Duodenal mucosa (tissue), 2 donors: ENCODE results near the gene CR2.
A peak's percentile ranks its signal among the peaks of the same experiment; 100 is the strongest.
"Not testable (repeated sequence)": the region's sequence is repeated elsewhere in the genome, so short reads cannot be mapped to it uniquely, and the experiment has no call there.

Experiments
- H3K27ac ChIP-seq: one replicate; pipeline ENCODE4 v1.7.0; 2013; ENCODE audit warnings: low read depth, low read length
- H3K27me3 ChIP-seq, 2 donors: one replicate each; pipeline ENCODE4 v1.7.0; 2013; ENCODE audit warnings: low read length in 2 of 2, control low read depth in 1 of 2; ENCODE audit not compliant: insufficient read depth in 2 of 2, control insufficient read depth in 1 of 2
- H3K36me3 ChIP-seq, 2 donors: one replicate each; pipeline ENCODE4 v1.7.0; 2013; ENCODE audit warnings: low read length in 2 of 2, control low read depth in 1 of 2; ENCODE audit not compliant: insufficient read depth in 2 of 2, control insufficient read depth in 1 of 2
- H3K4me1 ChIP-seq, 2 donors: one replicate each; pipeline ENCODE4 v1.7.0; 2013; ENCODE audit warnings: low read length in 2 of 2, control low read depth in 1 of 2; ENCODE audit not compliant: insufficient read depth in 2 of 2, control insufficient read depth in 1 of 2
- H3K4me3 ChIP-seq, 2 donors: one replicate each; pipeline ENCODE4 v1.7.0; 2013; ENCODE audit warnings: low read length in 2 of 2, low read depth in 1 of 2
- H3K9ac ChIP-seq, 2 donors: one replicate each; pipeline ENCODE4 v1.7.0; 2013; ENCODE audit warnings: low read length in 2 of 2, low read depth in 1 of 2
- H3K9me3 ChIP-seq, 2 donors: one replicate each; pipeline ENCODE4 v1.7.0; 2013; ENCODE audit warnings: low read length in 2 of 2, control low read depth in 1 of 2; ENCODE audit not compliant: control insufficient read depth in 1 of 2

The CR2 gene

DNA sequence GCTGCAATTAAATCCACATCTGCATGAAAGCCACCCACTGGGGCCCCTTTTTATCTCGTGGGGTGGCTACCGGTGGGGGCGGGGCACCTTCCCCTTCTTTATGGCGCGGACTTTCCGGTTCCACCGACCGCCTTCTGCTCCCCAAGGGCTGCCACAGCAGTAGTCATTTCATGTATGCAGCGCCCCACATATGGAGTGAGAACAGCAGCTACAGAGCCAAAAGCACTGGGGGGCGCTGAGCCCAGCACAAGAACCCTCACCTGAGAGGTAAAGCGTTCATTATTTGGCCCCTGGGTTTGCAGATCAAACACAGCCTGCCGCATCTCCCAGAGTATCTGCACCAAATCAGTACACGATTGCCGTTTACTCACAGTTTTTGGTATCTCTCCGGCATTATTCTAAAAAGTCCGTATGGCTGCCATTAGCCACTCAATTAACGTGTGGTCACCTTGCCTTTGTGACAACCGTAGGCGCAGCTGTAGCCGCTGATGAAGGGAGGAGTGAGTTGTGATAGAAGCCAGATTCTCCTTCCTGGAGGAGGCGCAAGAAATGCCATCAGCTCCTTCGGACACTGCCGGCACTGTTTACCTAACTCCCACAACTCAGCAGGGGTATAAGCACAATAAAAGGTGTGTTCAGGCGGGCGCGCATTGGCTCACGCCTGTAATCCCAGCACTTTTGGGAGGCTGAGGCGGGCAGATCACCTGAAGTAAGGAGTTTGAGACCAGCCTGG, 30.4 kb upstream of the CR2 start:
- Histone ChIP-seq H3K4me1 (peaks cover 4 to 10% of the 10 kb centered on the region in 2 donors), H3K9ac (no peak overlapping the region), H3K27ac (no peak overlapping the region), H3K9me3 (no peaks in the 10 kb centered on the region), H3K36me3 (no peaks in the 10 kb centered on the region), H3K27me3 (peaks cover 0 to 4% of the 10 kb centered on the region in 2 donors), H3K4me3 (peak overlapping the region in 1 of 2 donors; percentile 42)

GRCh38 chr1:207424570-207425131, 29.5 kb upstream of the CR2 start:
- no peak overlapping the region for H3K27ac ChIP-seq
- no peak overlapping the region for H3K9ac ChIP-seq
- no peaks in the 10 kb centered on the region for H3K36me3 ChIP-seq
- peak overlapping the region in 1 of 2 donors; percentile 6 for H3K4me3 ChIP-seq
- no peaks in the 10 kb centered on the region for H3K9me3 ChIP-seq
- H3K27me3 ChIP-seq: peaks cover 0 to 4% of the 10 kb centered on the region in 2 donors
- peaks cover 4 to 10% of the 10 kb centered on the region in 2 donors for H3K4me1 ChIP-seq

- H3K27ac ChIP-seq: no peak overlapping the region
Observed at GRCh38 chr1:207427832-207428585, 26.1 kb upstream of the CR2 start.

GRCh38 chr1:207428783-207429182, 25.3 kb upstream of the CR2 start:
- Histone ChIP-seq H3K4me1 (peaks cover 4 to 9% of the 10 kb centered on the region in 2 donors), H3K9ac (no peak overlapping the region), H3K4me3 (no peak overlapping the region), H3K27ac (no peak overlapping the region), H3K9me3 (no peaks in the 10 kb centered on the region), H3K36me3 (no peaks in the 10 kb centered on the region), H3K27me3 (no peaks in the 10 kb centered on the region)

More at GRCh38 chr1:207427832-207428585, 26.1 kb upstream of the CR2 start:
- H3K27me3 ChIP-seq: no peaks in the 10 kb centered on the region
- no peak overlapping the region for H3K9ac ChIP-seq
- no peaks in the 10 kb centered on the region for H3K36me3 ChIP-seq
- peaks cover 4 to 10% of the 10 kb centered on the region in 2 donors for H3K4me1 ChIP-seq
- no peak overlapping the region for H3K4me3 ChIP-seq
- H3K9me3 ChIP-seq: no peaks in the 10 kb centered on the region

- no peak overlapping the region for H3K9ac ChIP-seq
- no peak overlapping the region for H3K27ac ChIP-seq
- H3K4me3 ChIP-seq: no peak overlapping the region
- H3K27me3 ChIP-seq: no peaks in the 10 kb centered on the region
- no peaks in the 10 kb centered on the region for H3K9me3 ChIP-seq
- peaks cover 0 to 4% of the 10 kb centered on the region in 2 donors for H3K4me1 ChIP-seq
- H3K36me3 ChIP-seq: no peaks in the 10 kb centered on the region
Observed at GRCh38 chr1:207429963-207430362, 24.2 kb upstream of the CR2 start.

GRCh38 chr1:207430602-207431001, 23.5 kb upstream of the CR2 start:
- Histone ChIP-seq H3K9me3 (no peaks in the 10 kb centered on the region), H3K27ac (no peak overlapping the region), H3K4me3 (no peak overlapping the region), H3K9ac (no peak overlapping the region), H3K4me1 (no peaks in the 10 kb centered on the region), H3K36me3 (no peaks in the 10 kb centered on the region), H3K27me3 (no peaks in the 10 kb centered on the region)

GRCh38 chr1:207431508-207431907, 22.6 kb upstream of the CR2 start:
- Histone ChIP-seq H3K27ac (no peak overlapping the region), H3K4me1 (no peaks in the 10 kb centered on the region), H3K27me3 (no peaks in the 10 kb centered on the region), H3K9me3 (no peaks in the 10 kb centered on the region), H3K36me3 (no peaks in the 10 kb centered on the region), H3K4me3 (no peak overlapping the region), H3K9ac (no peak overlapping the region)

- H3K4me3 ChIP-seq: no peak overlapping the region
- no peaks in the 10 kb centered on the region for H3K27me3 ChIP-seq
- H3K27ac ChIP-seq: no peak overlapping the region
- no peak overlapping the region for H3K9ac ChIP-seq
- no peaks in the 10 kb centered on the region for H3K36me3 ChIP-seq
- no peaks in the 10 kb centered on the region for H3K9me3 ChIP-seq
- no peaks in the 10 kb centered on the region for H3K4me1 ChIP-seq
Observed at GRCh38 chr1:207433435-207433834, 20.7 kb upstream of the CR2 start.

GRCh38 chr1:207436746-207437145, 17.4 kb upstream of the CR2 start:
- H3K36me3 ChIP-seq, H3K27ac ChIP-seq, H3K9ac ChIP-seq, H3K4me3 ChIP-seq, H3K27me3 ChIP-seq, H3K9me3 ChIP-seq, H3K4me1 ChIP-seq: not testable (repeated sequence)

DNA sequence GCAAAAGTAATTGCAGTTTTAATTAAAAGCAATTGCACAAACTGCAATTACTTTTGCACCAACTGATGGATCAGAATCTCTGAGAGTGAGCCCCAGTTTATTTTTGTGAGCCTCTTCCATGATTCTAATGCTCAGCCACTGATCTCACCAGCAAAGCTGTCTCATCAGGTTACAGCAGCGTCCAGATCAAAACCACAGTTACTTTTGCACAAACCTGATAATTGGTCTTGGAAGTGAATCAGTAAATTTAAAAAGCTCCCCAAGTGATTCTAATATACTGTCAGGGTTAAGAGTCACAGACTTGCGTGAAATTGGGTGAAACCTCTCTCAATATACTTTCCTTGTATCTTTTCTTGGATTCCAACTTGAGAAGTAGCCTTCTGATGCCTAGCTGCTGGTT, 13.5 kb upstream of the CR2 start:
- Histone ChIP-seq H3K27ac (no peak overlapping the region), H3K4me1 (no peaks in the 10 kb centered on the region), H3K27me3 (no peaks in the 10 kb centered on the region), H3K9me3 (no peaks in the 10 kb centered on the region), H3K4me3 (no peak overlapping the region), H3K36me3 (no peaks in the 10 kb centered on the region), H3K9ac (no peak overlapping the region)
